ENCODE data around the gene HMGN3. TPM values are rescaled to one million over a fixed set of nuclear protein-coding genes. Genes with fewer than 3 reads are reported as not detected.

Gene HMGN3
- total and polyA plus RNA-seq, 2 donors (not counting 1 experiment from before 2014, with no cell fraction given): 30.2 to 56.0 TPM

Other genes starting within 250 kb of the HMGN3 start
- 23.1 and 26.1 TPM in 2 replicates for gene PHIP, start 156.4 kb downstream of the HMGN3 start, total RNA-seq
- gene PHIP, start 156.4 kb downstream of the HMGN3 start, polyA plus RNA-seq: 6.7 and 7.5 TPM in 2 replicates